HG03159 (cell line): ENCODE data around the gene LRRC7.
"Not testable (repeated sequence)": the region's sequence is repeated elsewhere in the genome, so short reads cannot be mapped to it uniquely, and the experiment has no call there.

Experiments used
- ATAC-seq: cut with Tn5 transposase; IDR thresholded peaks from one replicate; pipeline ENCODE4 v1.9.1; 2021; ENCODE audit warnings: mild to moderate bottlenecking, moderate library complexity; ENCODE audit not compliant: unreplicated experiment

LRRC7 gene

GRCh38 chr1:69693921-69694675, 126.4 kb downstream of the LRRC7 start:
- ATAC-seq = no peak

- no peak for ATAC-seq
Measured at GRCh38 chr1:69697340-69697739, 129.6 kb downstream of the LRRC7 start.

GRCh38 chr1:69700770-69701169, 133.0 kb downstream of the LRRC7 start:
- ATAC-seq = no peak

- ATAC-seq = no peak
Measured at GRCh38 chr1:69702085-69702484, 134.4 kb downstream of the LRRC7 start.

GRCh38 chr1:69706473-69706872, 138.8 kb downstream of the LRRC7 start:
- no peak for ATAC-seq

- ATAC-seq = no peak
Measured at GRCh38 chr1:69707103-69707502, 139.4 kb downstream of the LRRC7 start.

GRCh38 chr1:69710484-69711189, 142.9 kb downstream of the LRRC7 start:
- no peak for ATAC-seq

GRCh38 chr1:69711190-69711930, 143.6 kb downstream of the LRRC7 start:
- no peak for ATAC-seq

- not testable (repeated sequence) for ATAC-seq
Measured at GRCh38 chr1:69717834-69718233, 150.1 kb downstream of the LRRC7 start.

GRCh38 chr1:69728206-69728605, 160.5 kb downstream of the LRRC7 start:
- no peak for ATAC-seq

GRCh38 chr1:69733061-69733460, 165.3 kb downstream of the LRRC7 start:
- ATAC-seq = no peak

GRCh38 chr1:69737527-69738185, 169.9 kb downstream of the LRRC7 start:
- ATAC-seq = peak; percentile 93

GRCh38 chr1:69738458-69739250, 170.9 kb downstream of the LRRC7 start:
- no peak for ATAC-seq

GRCh38 chr1:69739251-69739605, 171.5 kb downstream of the LRRC7 start:
- ATAC-seq = no peak

GRCh38 chr1:69743146-69743545, 175.4 kb downstream of the LRRC7 start:
- no peak for ATAC-seq

GRCh38 chr1:69744381-69744780, 176.7 kb downstream of the LRRC7 start:
- no peak for ATAC-seq

GRCh38 chr1:69747207-69747606, 179.5 kb downstream of the LRRC7 start:
- ATAC-seq = no peak

GRCh38 chr1:69750638-69751037, 182.9 kb downstream of the LRRC7 start:
- no peak for ATAC-seq

- no peak for ATAC-seq
Measured at GRCh38 chr1:69752831-69753230, 185.1 kb downstream of the LRRC7 start.

- no peak for ATAC-seq
Measured at GRCh38 chr1:69754521-69754920, 186.8 kb downstream of the LRRC7 start.
